Effector memory CD4-positive, alpha-beta T cell (primary cell): ENCODE measurements around the gene ASB3.
"Not testable (repeated sequence)": the region's sequence is repeated elsewhere in the genome, so short reads cannot be mapped to it uniquely, and the experiment has no call there.

ENCODE experiments used
- DNase-seq, 3 donors: peaks; one replicate each; pipeline ENCODE4 v3.0.0-alpha.2; 2020
- H3K27ac ChIP-seq: 2 replicates; pipeline ENCODE4 v1.7.0; 2013; ENCODE audit warnings: mild to moderate bottlenecking, low read length, moderate library complexity; ENCODE audit not compliant: insufficient read depth, poor library complexity, severe bottlenecking
- H3K27me3 ChIP-seq: replicated peaks from 2 replicates; pipeline ENCODE4 v1.7.0; 2013; ENCODE audit warnings: mild to moderate bottlenecking, low read length; ENCODE audit not compliant: insufficient read depth, control insufficient read depth, poor library complexity, severe bottlenecking
- H3K36me3 ChIP-seq: 2 replicates; pipeline ENCODE4 v1.7.0; 2013; ENCODE audit warnings: mild to moderate bottlenecking, low read length, moderate library complexity; ENCODE audit not compliant: control insufficient read depth, insufficient read depth
- H3K4me1 ChIP-seq: 2 replicates; pipeline ENCODE4 v1.7.0; 2013; ENCODE audit warnings: low read length, mild to moderate bottlenecking; ENCODE audit not compliant: control insufficient read depth, insufficient read depth, poor library complexity, severe bottlenecking
- H3K4me3 ChIP-seq: 2 replicates; pipeline ENCODE4 v1.7.0; 2013; ENCODE audit warnings: low read length, low read depth, mild to moderate bottlenecking; ENCODE audit not compliant: insufficient read depth, poor library complexity, severe bottlenecking
- H3K9me3 ChIP-seq: 2 replicates; pipeline ENCODE4 v1.7.0; 2013; ENCODE audit warnings: mild to moderate bottlenecking, low read length, moderate library complexity; ENCODE audit not compliant: control insufficient read depth

The ASB3 gene

GRCh38 chr2:53744395-53745065 is 42.2 kb downstream of the ASB3 start:
- Histone ChIP-seq H3K4me1 (no peaks in the 10 kb centered on the region), H3K27ac (no peak overlapping the region), H3K27me3 (no peaks in the 10 kb centered on the region), H3K9me3 (no peaks in the 10 kb centered on the region), H3K36me3 (peaks cover 3% of the 10 kb centered on the region), H3K4me3 (no peak overlapping the region)
- no peak for DNase-seq

GRCh38 chr2:53740170-53740569 is 46.6 kb downstream of the ASB3 start:
- Histone ChIP-seq H3K27ac (no peak overlapping the region), H3K36me3 (peaks cover 3% of the 10 kb centered on the region), H3K9me3 (no peaks in the 10 kb centered on the region), H3K4me3 (no peak overlapping the region), H3K4me1 (no peaks in the 10 kb centered on the region), H3K27me3 (no peaks in the 10 kb centered on the region)
- no peak for DNase-seq

- Histone ChIP-seq H3K9me3 (no peaks in the 10 kb centered on the region), H3K27me3 (no peaks in the 10 kb centered on the region), H3K4me3 (no peak overlapping the region), H3K4me1 (no peaks in the 10 kb centered on the region), H3K36me3 (peaks cover 3% of the 10 kb centered on the region), H3K27ac (no peak overlapping the region)
- no peak for DNase-seq
Observed at GRCh38 chr2:53739032-53739431, 47.7 kb downstream of the ASB3 start.

GRCh38 chr2:53737091-53737490 is 49.7 kb downstream of the ASB3 start:
- H3K36me3 ChIP-seq: no peaks in the 10 kb centered on the region
- H3K4me1 ChIP-seq: no peaks in the 10 kb centered on the region
- no peak overlapping the region for H3K27ac ChIP-seq
- H3K27me3 ChIP-seq: no peaks in the 10 kb centered on the region
- H3K9me3 ChIP-seq: no peaks in the 10 kb centered on the region
- DNase-seq: no peak
- H3K4me3 ChIP-seq: no peak overlapping the region

- no peak overlapping the region for H3K27ac ChIP-seq
- no peaks in the 10 kb centered on the region for H3K9me3 ChIP-seq
- no peak overlapping the region for H3K4me3 ChIP-seq
- peaks cover 8% of the 10 kb centered on the region for H3K36me3 ChIP-seq
- no peaks in the 10 kb centered on the region for H3K4me1 ChIP-seq
- DNase-seq: no peak
- H3K27me3 ChIP-seq: no peaks in the 10 kb centered on the region
Observed at GRCh38 chr2:53729143-53729762, 57.5 kb downstream of the ASB3 start.

- no peaks in the 10 kb centered on the region for H3K27me3 ChIP-seq
- H3K9me3 ChIP-seq: no peaks in the 10 kb centered on the region
- no peak overlapping the region for H3K27ac ChIP-seq
- no peak overlapping the region for H3K4me3 ChIP-seq
- H3K4me1 ChIP-seq: no peaks in the 10 kb centered on the region
- H3K36me3 ChIP-seq: peaks cover 8% of the 10 kb centered on the region
- DNase-seq: no peak
Observed at GRCh38 chr2:53727921-53728320, 58.8 kb downstream of the ASB3 start.

- no peak for DNase-seq
- Histone ChIP-seq H3K36me3 (peaks cover 8% of the 10 kb centered on the region), H3K27me3 (no peaks in the 10 kb centered on the region), H3K4me1 (no peaks in the 10 kb centered on the region), H3K9me3 (no peaks in the 10 kb centered on the region), H3K27ac (no peak overlapping the region), H3K4me3 (no peak overlapping the region)
Observed at GRCh38 chr2:53725662-53726061, 61.1 kb downstream of the ASB3 start.

GRCh38 chr2:53724536-53724935 is 62.2 kb downstream of the ASB3 start:
- no peaks in the 10 kb centered on the region for H3K4me1 ChIP-seq
- H3K36me3 ChIP-seq: peaks cover 8% of the 10 kb centered on the region
- H3K27me3 ChIP-seq: no peaks in the 10 kb centered on the region
- no peaks in the 10 kb centered on the region for H3K9me3 ChIP-seq
- no peak for DNase-seq
- H3K27ac ChIP-seq: no peak overlapping the region
- H3K4me3 ChIP-seq: no peak overlapping the region

- not testable (repeated sequence) for H3K36me3 ChIP-seq, H3K4me1 ChIP-seq, H3K27ac ChIP-seq, H3K4me3 ChIP-seq, DNase-seq, H3K27me3 ChIP-seq, H3K9me3 ChIP-seq
Observed at GRCh38 chr2:53720944-53721343, 65.8 kb downstream of the ASB3 start.

GRCh38 chr2:53715568-53715967 is 71.2 kb downstream of the ASB3 start:
- no peaks in the 10 kb centered on the region for H3K9me3 ChIP-seq
- no peak for DNase-seq
- H3K27me3 ChIP-seq: no peaks in the 10 kb centered on the region
- H3K27ac ChIP-seq: no peak overlapping the region
- H3K4me3 ChIP-seq: no peak overlapping the region
- H3K4me1 ChIP-seq: no peaks in the 10 kb centered on the region
- peaks cover 9% of the 10 kb centered on the region for H3K36me3 ChIP-seq
